Measurements from ENCODE around the gene PCP4L1.

DNA sequence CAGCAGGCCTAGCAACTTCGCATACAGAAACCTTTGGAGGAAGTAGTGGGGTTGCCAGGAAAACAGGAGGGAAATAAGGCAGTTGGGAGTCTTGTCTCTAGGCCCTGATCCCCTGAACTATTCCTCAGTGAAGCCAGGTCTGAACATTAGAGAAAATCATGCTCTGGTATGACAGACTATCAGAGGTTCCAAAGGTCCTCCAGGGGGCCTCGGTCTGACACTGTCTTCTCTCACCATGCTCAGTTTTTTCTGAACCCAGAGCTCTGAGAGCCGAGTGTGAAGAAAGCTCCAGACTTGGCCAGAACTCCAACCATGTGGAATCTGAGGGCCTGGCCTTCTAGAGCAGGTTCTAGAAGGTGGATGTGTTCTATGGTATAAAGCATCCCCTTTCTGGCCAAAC is 28.6 kb upstream of the PCP4L1 start:
- TF ChIP-seq ZNF302 (tag by site-specific recombination; IDR thresholded peaks at IDR 0.05; ENCODE audit: low read depth) (no peak), ZNF248 (tag by site-specific recombination; IDR thresholded peaks at IDR 0.05) (no peak), IKZF3 (tag by site-specific recombination; IDR thresholded peaks at IDR 0.05) (no peak), CTCF (tag by site-specific recombination; IDR thresholded peaks at IDR 0.05) (no peak), TCF7L2 (IDR thresholded peaks at IDR 0.05; ENCODE audit: borderline replicate concordance, low read depth, low read length) (no peak), ZBTB7A (tag by site-specific recombination; IDR thresholded peaks at IDR 0.05; ENCODE audit: low read depth) (no peak), ZNF529 (tag by site-specific recombination; IDR thresholded peaks at IDR 0.05; ENCODE audit: insufficient replicate concordance) (no peak), ZBTB21 (tag by site-specific recombination; IDR thresholded peaks at IDR 0.05) (no peak), ZXDB (tag by site-specific recombination; IDR thresholded peaks at IDR 0.05) (no peak), PRDM10 (tag by site-specific recombination; IDR thresholded peaks at IDR 0.05) (no peak), YY1 (tag by site-specific recombination; IDR thresholded peaks at IDR 0.05) (no peak)

Data from HEK293 (cell line).